OCI-LY7 (cell line): ENCODE results near the gene KREMEN2. TPM values are rescaled to one million over a fixed set of nuclear protein-coding genes. Genes with fewer than 3 reads are reported as not detected.
A peak's percentile ranks its signal among the peaks of the same experiment; 100 is the strongest.

Source experiments
- BruUV-seq: library from RNA; stranded (reverse); fragments of 400-500 nt; replicated peaks from 2 replicates; lab custom pipeline; 2021; lab: Mats Ljungman, UMichigan
- CTCF ChIA-PET: fragments of 300-600 bp; sonication (Branson Sonifier 250); formaldehyde crosslinking; loops from one replicate; lab custom pipeline; 2022; ENCODE audit warnings: antibody characterized with exemption; ENCODE audit not compliant: unreplicated experiment; lab: Charles Lee
- POLR2A ChIA-PET: fragments of 300-600 bp; sonication (Branson Sonifier 250); formaldehyde crosslinking; loops from one replicate; lab custom pipeline; 2022; ENCODE audit warnings: antibody characterized with exemption; lab: Charles Lee
- DNase-seq: peaks from one replicate; pipeline ENCODE4 v3.0.0-alpha.2; 2015; ENCODE audit warnings: low spot score
- H2AFZ ChIP-seq: fragments of 200-600 bp; sonication (generic), shearing (Covaris generic); 2 replicates; pipeline ENCODE4 v1.6.1; 2014; ENCODE audit warnings: mild to moderate bottlenecking, antibody characterized with exemption, low read length, moderate library complexity
- H3K27ac ChIP-seq: fragments of 200-600 bp; sonication (generic); 2 replicates; pipeline ENCODE4 v1.5.1; 2014; ENCODE audit warnings: mixed run types, low read depth, mild to moderate bottlenecking, moderate library complexity, low read length, inconsistent platforms; ENCODE audit not compliant: poor library complexity, severe bottlenecking
- H3K36me3 ChIP-seq: fragments of 200-600 bp; sonication (generic); 2 replicates; pipeline ENCODE4 v1.6.1; 2014; ENCODE audit warnings: mild to moderate bottlenecking, antibody characterized with exemption, low read length, moderate library complexity, mixed read lengths; ENCODE audit not compliant: insufficient read depth
- H3K4me1 ChIP-seq: fragments of 200-600 bp; sonication (generic); 2 replicates; pipeline ENCODE4 v1.5.1; 2014; ENCODE audit warnings: mild to moderate bottlenecking, low read length; ENCODE audit not compliant: insufficient read depth, poor library complexity, severe bottlenecking
- H3K4me2 ChIP-seq: fragments of 200-600 bp; sonication (generic); 2 replicates; pipeline ENCODE4 v1.6.1; 2014; ENCODE audit warnings: mild to moderate bottlenecking, low read length
- H3K4me3 ChIP-seq: fragments of 200-600 bp; sonication (generic); 2 replicates; pipeline ENCODE4 v1.5.1; 2014; ENCODE audit warnings: mild to moderate bottlenecking, low read depth, low read length; ENCODE audit not compliant: poor library complexity, severe bottlenecking
- H3K79me2 ChIP-seq: fragments of 200-600 bp; sonication (generic); 2 replicates; pipeline ENCODE4 v1.6.1; 2016; ENCODE audit warnings: low read depth, mild to moderate bottlenecking, low read length, moderate library complexity, mixed read lengths; ENCODE audit not compliant: insufficient read depth
- H3K9me2 ChIP-seq: fragments of 200-600 bp; sonication (generic); 2 replicates; pipeline ENCODE4 v1.6.1; 2016; ENCODE audit warnings: mild to moderate bottlenecking, low read length, mixed read lengths; ENCODE audit not compliant: insufficient read depth
- H3K9me3 ChIP-seq: fragments of 200-600 bp; sonication (generic); 2 replicates; pipeline ENCODE4 v1.6.1; 2014; ENCODE audit warnings: mild to moderate bottlenecking, mixed run types, low read length, mixed read lengths
- H4K20me1 ChIP-seq: fragments of 200-600 bp; sonication (generic); 2 replicates; pipeline ENCODE4 v1.6.1; 2014; ENCODE audit warnings: mild to moderate bottlenecking, antibody characterized with exemption, low read length, moderate library complexity, mixed read lengths; ENCODE audit not compliant: insufficient read depth
- EZH2phosphoT487 ChIP-seq: fragments of 200-600 bp; sonication (generic); IDR thresholded peaks from 2 replicates; pipeline ENCODE4 v1.6.1; 2018; ENCODE audit warnings: low read depth, borderline replicate concordance, mild to moderate bottlenecking, mixed run types, antibody characterized with exemption, low read length, moderate library complexity, mixed read lengths
- intact Hi-C: fragments of 100-400 bp; cut with micrococcal nuclease; formaldehyde crosslinking; loops from one replicate; pipeline ENCODE4 v1.10.0; 2022; ENCODE audit not compliant: unreplicated experiment
- total RNA-seq, 2 experiments: library from RNA; depleted of rRNA in 1 of 2; stranded (reverse); fragments of >200 nt in 1 of 2; shearing (Covaris generic) in 1 of 2; gene quantifications; 2 replicates each; pipeline ENCODE4 v1.2.3, GENCODE V29; 2014 to 2022
- TF ChIP-seq, protein P1 (sequence below): fragments of 200-600 bp; sonication (generic); conservative IDR thresholded peaks from 2 replicates; pipeline ENCODE4 v1.5.1; 2014; ENCODE audit warnings: mild to moderate bottlenecking, antibody characterized with exemption, low read length, moderate library complexity, mixed read lengths

KREMEN2 gene
- total RNA-seq, 2 experiments from 2014 or later = 0.09 TPM; not detected in 1

DNA sequence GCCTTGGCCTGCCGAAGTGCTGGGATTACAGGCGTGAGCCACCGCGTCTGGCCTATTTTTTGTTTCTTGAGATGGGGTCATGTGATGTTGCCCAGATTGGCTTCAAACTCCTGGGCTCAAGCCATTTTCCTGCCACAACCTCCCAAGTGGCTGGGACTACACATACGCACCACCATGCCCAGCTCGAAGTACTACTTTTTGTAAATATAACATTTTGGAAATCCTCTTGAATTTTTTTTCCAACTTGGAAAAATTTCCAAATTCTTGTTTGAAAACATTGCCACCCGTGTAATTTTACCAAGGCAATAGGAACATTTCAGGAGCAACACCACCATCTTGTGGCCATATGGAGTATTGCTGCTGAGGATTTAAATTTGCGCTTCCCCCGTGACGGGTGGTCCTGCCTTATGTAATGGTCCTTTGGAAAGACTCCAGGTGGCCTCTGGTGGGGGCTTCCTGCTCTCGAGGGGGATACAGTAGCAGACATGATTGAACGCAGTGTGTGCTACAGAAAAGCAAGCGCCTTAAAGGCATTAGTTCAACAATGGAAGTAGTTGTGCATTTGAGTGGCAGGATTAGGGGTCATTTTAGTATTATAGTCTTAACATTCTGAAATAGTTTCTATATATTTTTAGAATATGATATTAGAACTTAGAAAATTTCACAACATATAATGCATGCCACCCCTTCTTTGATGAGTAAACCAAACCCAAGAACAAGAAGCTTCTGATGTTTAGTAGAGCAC, 44.4 kb upstream of the KREMEN2 start:
- peaks cover 10% of the 10 kb centered on the region; the same call in 1 of the 2 replicates for H3K36me3 ChIP-seq
- BruUV-seq = no TSS peak
- POLR2A ChIA-PET = interaction anchor here (0.7 kb wide), 1 partner anchor 94 kb away, joined by 3 read pairs; no protein-coding TSS in a partner anchor

DNA sequence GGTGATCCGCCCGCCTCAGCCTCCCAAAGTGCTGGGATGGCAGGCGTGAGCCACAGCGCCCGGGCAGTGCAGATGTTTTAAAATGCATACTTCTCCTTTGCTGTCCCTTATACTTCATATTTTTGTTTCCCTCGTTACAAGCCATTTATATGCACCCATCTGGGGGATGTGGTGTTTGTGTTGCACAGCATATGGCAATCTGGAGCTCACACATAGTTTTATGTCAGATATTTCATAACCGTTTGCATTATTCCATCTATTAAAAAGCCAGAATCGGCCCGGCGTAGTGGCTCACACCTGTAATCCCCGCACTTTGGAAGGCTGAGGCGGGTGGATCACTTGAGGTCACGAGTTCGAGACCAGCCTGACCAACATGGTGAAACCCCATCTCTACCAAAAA, 40.6 kb upstream of the KREMEN2 start:
- Histone ChIP-seq H3K79me2 (no peaks in the 10 kb centered on the region), H3K4me3 (no peak overlapping the region), H2AFZ (no peak overlapping the region), H3K36me3 (no peaks in the 10 kb centered on the region), H3K9me3 (no peaks in the 10 kb centered on the region), H3K9me2 (no peaks in the 10 kb centered on the region), H4K20me1 (peaks cover 4% of the 10 kb centered on the region; the same call in 1 of the 2 replicates), H3K4me2 (no peak overlapping the region), H3K27ac (no peak overlapping the region), H3K4me1 (peaks cover 4% of the 10 kb centered on the region)
- BruUV-seq = no TSS peak
- ChIA-PET POLR2A (no interaction called here), CTCF (no interaction called here)
- TF ChIP-seq, protein P1, sequence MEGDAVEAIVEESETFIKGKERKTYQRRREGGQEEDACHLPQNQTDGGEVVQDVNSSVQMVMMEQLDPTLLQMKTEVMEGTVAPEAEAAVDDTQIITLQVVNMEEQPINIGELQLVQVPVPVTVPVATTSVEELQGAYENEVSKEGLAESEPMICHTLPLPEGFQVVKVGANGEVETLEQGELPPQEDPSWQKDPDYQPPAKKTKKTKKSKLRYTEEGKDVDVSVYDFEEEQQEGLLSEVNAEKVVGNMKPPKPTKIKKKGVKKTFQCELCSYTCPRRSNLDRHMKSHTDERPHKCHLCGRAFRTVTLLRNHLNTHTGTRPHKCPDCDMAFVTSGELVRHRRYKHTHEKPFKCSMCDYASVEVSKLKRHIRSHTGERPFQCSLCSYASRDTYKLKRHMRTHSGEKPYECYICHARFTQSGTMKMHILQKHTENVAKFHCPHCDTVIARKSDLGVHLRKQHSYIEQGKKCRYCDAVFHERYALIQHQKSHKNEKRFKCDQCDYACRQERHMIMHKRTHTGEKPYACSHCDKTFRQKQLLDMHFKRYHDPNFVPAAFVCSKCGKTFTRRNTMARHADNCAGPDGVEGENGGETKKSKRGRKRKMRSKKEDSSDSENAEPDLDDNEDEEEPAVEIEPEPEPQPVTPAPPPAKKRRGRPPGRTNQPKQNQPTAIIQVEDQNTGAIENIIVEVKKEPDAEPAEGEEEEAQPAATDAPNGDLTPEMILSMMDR = no peak
- TF ChIP-seq EZH2phosphoT487 = no peak
- no peak for DNase-seq
- intact Hi-C loops = no loop called here

More for the DNA sequence above, 44.4 kb upstream of the KREMEN2 start:
- Histone ChIP-seq H3K9me2 (no peaks in the 10 kb centered on the region), H3K4me2 (no peak overlapping the region), H3K27ac (no peak overlapping the region), H4K20me1 (no peaks in the 10 kb centered on the region), H3K79me2 (no peaks in the 10 kb centered on the region), H3K4me3 (no peak overlapping the region), H3K4me1 (no peaks in the 10 kb centered on the region), H3K9me3 (no peaks in the 10 kb centered on the region), H2AFZ (no peak overlapping the region)
- intact Hi-C loops = loop anchor here (2.0 kb wide), 2 partner anchors 51 to 81 kb away; no protein-coding TSS in a partner anchor
- CTCF ChIA-PET = interaction anchor here (0.5 kb wide), 1 partner anchor 84 kb away, joined by 3 read pairs; no protein-coding TSS in a partner anchor
- TF ChIP-seq, protein P1 = peak; percentile 95
- no peak for TF ChIP-seq EZH2phosphoT487
- DNase-seq = peak; percentile 71
